ENCODE measurements around the gene TK1. TPM values are rescaled to one million over a fixed set of nuclear protein-coding genes. Genes with fewer than 3 reads are reported as not detected.

The TK1 gene
- polyA plus RNA-seq, 2 of the 4 experiments (the other 2 are of a cell fraction), result 90.9 to 355 TPM

GRCh38 chr17:78226759-78227454, 40.1 kb upstream of the TK1 start:
- WGBS (ENCODE audit: missing lambda C conversion rate), result 72% methylated on average over 20 of the region's 20 CpGs

GRCh38 chr17:78226055-78226758, 39.4 kb upstream of the TK1 start:
- no peak for DNase-seq (ENCODE audit: low read depth in 1 of 2, low spot score in 1 of 2)
- H3K9me3 ChIP-seq, result no peaks in the 10 kb centered on the region
- ChIA-PET POLR2A (no interaction called here), CTCF (interaction anchor here (1.0 to 17.1 kb wide), 9 partner anchors 20 to 482 kb away, joined by 3 to 150 read pairs (median 4); partner anchors contain the start of gene TK1)
- WGBS (ENCODE audit: missing lambda C conversion rate), result 77% methylated on average over 12 of the region's 12 CpGs
- no peaks in the 10 kb centered on the region for H3K4me1 ChIP-seq
- H3K27ac ChIP-seq, result no peak overlapping the region
- H3K4me2 ChIP-seq, result no peak overlapping the region
- no peak for FAIRE-seq
- peak; percentile 22 to 31; a peak in 3 of 6 replicates for ATAC-seq
- H3K4me3 ChIP-seq, result no peak overlapping the region
- no peak for TF ChIP-seq MAZ (IDR thresholded peaks at IDR 0.05; ENCODE audit: borderline replicate concordance, low read depth, low read length)
- TF ChIP-seq FOSL2 (IDR thresholded peaks at IDR 0.05), result no peak
- no peak for TF ChIP-seq FOSL2 (CRISPR knock-in tag; IDR thresholded peaks at IDR 0.05)
- TF ChIP-seq ELK1 (IDR thresholded peaks at IDR 0.05; ENCODE audit: low read depth, low read length), result no peak
- TF ChIP-seq HDAC2 (IDR thresholded peaks at IDR 0.05), result no peak
- TF ChIP-seq EHF (CRISPR knock-in tag; IDR thresholded peaks at IDR 0.05), result no peak
- TF ChIP-seq MAFK (IDR thresholded peaks at IDR 0.05; ENCODE audit: partially characterized antibody), result peak; percentile 91

More at GRCh38 chr17:78226759-78227454, 40.1 kb upstream of the TK1 start:
- Histone ChIP-seq H3K9me3 (no peaks in the 10 kb centered on the region), H3K4me2 (no peak overlapping the region), H3K4me1 (no peaks in the 10 kb centered on the region; the same call in 2 of the 3 replicates), H3K27ac (no peak overlapping the region), H3K4me3 (no peak overlapping the region)
- CTCF ChIA-PET, result interaction anchor here (1.0 to 17.1 kb wide), 7 partner anchors 21 to 481 kb away, joined by 3 to 150 read pairs (median 4); partner anchors contain the start of gene TK1
- no peak for TF ChIP-seq EHMT2 (IDR thresholded peaks at IDR 0.05; ENCODE audit: low read depth)
- no peak for TF ChIP-seq RAD21 (conservative IDR thresholded peaks at IDR 0.05 in 1 of 2, IDR thresholded peaks at IDR 0.05 in 1 of 2)
- TF ChIP-seq GATA3 (IDR thresholded peaks at IDR 0.05; ENCODE audit: borderline replicate concordance), result no peak
- no peak for TF ChIP-seq CBX2 (IDR thresholded peaks at IDR 0.05; ENCODE audit: borderline replicate concordance, low read depth)
- no peak for TF ChIP-seq CTCF (IDR thresholded peaks at IDR 0.05)
- TF ChIP-seq MAFK (IDR thresholded peaks at IDR 0.05; ENCODE audit: partially characterized antibody), result no peak
- no peak for TF ChIP-seq HDAC2 (IDR thresholded peaks at IDR 0.05)
- TF ChIP-seq JUNB (IDR thresholded peaks at IDR 0.05), result no peak
- no peak for TF ChIP-seq JUN (IDR thresholded peaks at IDR 0.05)
- TF ChIP-seq ZC3H11A (IDR thresholded peaks at IDR 0.05), result no peak
- no peak for TF ChIP-seq KDM1A (IDR thresholded peaks at IDR 0.05; ENCODE audit: low read depth)
- no peak for TF ChIP-seq ATOH8 (CRISPR knock-in tag; IDR thresholded peaks at IDR 0.05; ENCODE audit: low read depth)
- TF ChIP-seq HOXB5 (CRISPR knock-in tag; IDR thresholded peaks at IDR 0.05), result no peak
- TF ChIP-seq USF2 (IDR thresholded peaks at IDR 0.05), result no peak
- TF ChIP-seq POLR2AphosphoS2 (conservative IDR thresholded peaks at IDR 0.05; ENCODE audit: low read length), result no peak
- TF ChIP-seq RFX5 (IDR thresholded peaks at IDR 0.05), result no peak
- TF ChIP-seq FOSB (CRISPR knock-in tag; IDR thresholded peaks at IDR 0.05), result no peak
- TF ChIP-seq HOXB13 (CRISPR knock-in tag; IDR thresholded peaks at IDR 0.05; ENCODE audit: low read depth), result no peak
- TF ChIP-seq FOXS1 (CRISPR knock-in tag; IDR thresholded peaks at IDR 0.05), result no peak
- TF ChIP-seq RARB (CRISPR knock-in tag; IDR thresholded peaks at IDR 0.05), result no peak
- POLR2A ChIA-PET, result no interaction called here
- no peak for DNase-seq (ENCODE audit: low read depth in 1 of 2, low spot score in 1 of 2)
- FAIRE-seq, result no peak
- peak in 1 of 2 experiments; percentile 14; a peak in 3 of 6 replicates for ATAC-seq
